DMS53 treated with DMSO at 0.1 percent for 48 hours (cell line): Measurements from ENCODE around the gene LY6G5C.
A peak's percentile ranks its signal among the peaks of the same experiment; 100 is the strongest.

Experiments used
- DNase-seq: peaks from one replicate; lab custom pipeline; 2025; ENCODE audit not compliant: unreplicated experiment; lab: John Stamatoyannopoulos, UW

LY6G5C gene

GRCh38 chr6:31663126-31663960 is 17.5 kb downstream of the LY6G5C start:
- no peak for DNase-seq

- no peak for DNase-seq
Measured at GRCh38 chr6:31662124-31662723, 18.6 kb downstream of the LY6G5C start.

- no peak for DNase-seq
Measured at GRCh38 chr6:31661262-31662123, 19.4 kb downstream of the LY6G5C start.

- peak; percentile 73 for DNase-seq
Measured at GRCh38 chr6:31660381-31661261, 20.2 kb downstream of the LY6G5C start, which contains the start of gene C6orf47. C6orf47 (minus strand) TSS chr6:31660778; CDS start chr6:31659947, 831 bp downstream.

- no peak for DNase-seq
Measured at GRCh38 chr6:31659649-31660380, 21.1 kb downstream of the LY6G5C start.

DNA sequence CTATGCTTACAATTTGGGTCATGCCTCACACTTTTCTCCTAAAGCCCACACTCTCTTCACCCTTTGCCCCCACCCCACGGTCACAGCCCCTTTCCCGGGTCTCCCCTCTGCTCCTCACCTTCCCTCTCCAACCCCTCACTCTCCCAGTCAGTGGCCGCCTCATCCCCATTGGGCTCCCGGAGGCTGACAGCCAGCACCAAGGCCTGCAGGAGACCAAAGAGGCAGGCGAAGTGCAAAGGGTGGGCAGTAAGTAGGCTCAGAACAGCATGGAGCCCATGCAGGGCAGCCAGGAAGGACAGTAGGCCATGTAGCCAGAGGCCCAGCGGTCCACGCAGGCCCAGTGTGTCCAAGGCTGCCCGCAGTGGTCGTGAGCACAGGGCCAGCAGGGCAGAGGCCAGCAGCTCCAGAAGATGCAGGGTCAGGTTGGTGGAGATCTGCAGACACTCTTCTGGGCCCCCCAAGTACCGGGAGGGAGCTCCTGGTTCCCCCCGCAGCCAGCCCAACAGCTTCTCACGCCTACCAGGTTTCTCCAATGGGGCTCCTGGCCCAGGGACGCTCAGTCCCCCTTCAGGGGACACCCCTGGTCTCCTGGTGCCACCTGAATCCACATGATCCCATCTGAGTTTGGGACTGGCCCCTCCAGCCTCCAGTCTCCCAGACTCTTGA is 21.8 kb downstream of the LY6G5C start:
- DNase-seq, result no peak

- no peak for DNase-seq
Measured at GRCh38 chr6:31658158-31658688, 22.6 kb downstream of the LY6G5C start.

DNA sequence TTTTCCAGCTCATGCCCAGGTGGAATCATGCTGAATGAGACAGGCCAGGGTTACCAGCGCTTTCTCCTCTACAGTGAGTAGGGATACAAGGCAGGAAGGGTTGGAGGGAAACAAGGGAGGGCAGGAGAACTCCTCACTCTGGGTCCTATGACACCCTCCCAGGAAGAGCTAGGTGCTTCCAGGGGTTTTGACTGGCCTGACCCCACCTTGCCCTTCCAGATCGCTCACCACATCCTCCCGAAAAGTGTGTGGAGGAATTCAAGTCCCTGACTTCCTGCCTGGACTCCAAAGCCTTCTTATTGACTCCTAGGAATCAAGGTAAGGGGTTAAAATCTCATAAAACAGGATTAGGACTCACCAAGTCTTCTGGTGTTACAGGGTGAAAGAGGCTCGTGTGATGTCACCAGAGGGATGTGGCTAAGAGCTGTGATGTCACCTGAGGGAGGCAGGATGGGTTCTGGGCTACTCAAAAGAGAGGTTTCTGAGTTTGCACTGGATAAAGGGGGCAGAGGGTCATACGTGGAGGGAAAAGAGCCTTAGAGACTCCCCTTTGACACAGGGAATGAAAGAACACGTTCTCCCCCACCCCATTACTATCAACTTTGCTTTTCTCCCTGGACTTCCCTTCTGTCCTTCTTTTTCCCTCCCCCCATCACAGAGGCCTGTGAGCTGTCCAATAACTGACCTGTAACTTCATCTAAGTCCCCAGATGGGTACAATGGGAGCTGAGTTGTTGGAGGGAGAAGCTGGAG is 23.3 kb downstream of the LY6G5C start:
- DNase-seq, result no peak

DNA sequence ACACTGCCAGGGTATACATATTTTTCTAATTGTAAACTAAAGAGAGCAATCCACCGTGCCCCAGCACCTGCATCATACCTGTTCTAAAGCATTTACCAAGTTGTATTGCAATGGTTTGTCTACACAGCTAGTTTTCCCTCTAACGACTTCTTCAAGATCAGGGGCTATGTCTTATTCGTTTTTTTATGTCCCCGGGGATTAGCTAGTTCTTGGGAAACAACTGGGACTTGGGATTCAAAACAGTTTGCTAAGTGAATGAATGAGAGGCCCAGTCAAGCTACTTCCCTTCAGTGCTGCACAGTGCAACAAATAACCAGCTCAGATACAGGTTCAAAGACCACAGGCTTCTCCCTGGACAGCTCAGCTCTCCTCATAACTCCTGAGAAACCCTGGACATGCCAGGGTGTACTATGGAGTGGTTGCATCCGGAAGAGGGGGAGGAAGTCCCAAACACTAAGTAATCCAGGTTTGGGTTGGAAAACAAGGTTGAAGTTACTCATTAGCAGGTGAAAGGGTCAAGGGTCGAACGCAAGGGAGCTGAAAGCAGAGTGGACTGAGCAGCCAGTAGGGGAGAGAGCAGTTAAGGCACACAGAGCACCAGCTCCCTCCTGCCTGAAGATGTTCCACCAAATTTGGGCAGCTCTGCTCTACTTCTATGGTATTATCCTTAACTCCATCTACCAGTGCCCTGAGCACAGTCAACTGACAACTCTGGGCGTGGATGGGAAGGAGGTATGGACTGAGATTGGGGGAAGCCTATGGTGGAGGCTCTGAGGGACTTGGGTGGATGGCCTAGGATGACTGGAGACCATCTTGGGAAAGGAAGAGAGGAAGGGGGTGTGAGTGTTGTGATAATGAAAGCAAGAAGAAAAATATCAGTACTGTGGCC is 25.3 kb downstream of the LY6G5C start, which contains the start of gene APOM:
TSS of gene APOM (plus strand) at position 546 of the 889 bp plus-strand sequence. CDS start at position 619, 73 bp downstream.
- DNase-seq, result no peak

GRCh38 chr6:31654574-31655348 is 26.1 kb downstream of the LY6G5C start:
- no peak for DNase-seq

DNA sequence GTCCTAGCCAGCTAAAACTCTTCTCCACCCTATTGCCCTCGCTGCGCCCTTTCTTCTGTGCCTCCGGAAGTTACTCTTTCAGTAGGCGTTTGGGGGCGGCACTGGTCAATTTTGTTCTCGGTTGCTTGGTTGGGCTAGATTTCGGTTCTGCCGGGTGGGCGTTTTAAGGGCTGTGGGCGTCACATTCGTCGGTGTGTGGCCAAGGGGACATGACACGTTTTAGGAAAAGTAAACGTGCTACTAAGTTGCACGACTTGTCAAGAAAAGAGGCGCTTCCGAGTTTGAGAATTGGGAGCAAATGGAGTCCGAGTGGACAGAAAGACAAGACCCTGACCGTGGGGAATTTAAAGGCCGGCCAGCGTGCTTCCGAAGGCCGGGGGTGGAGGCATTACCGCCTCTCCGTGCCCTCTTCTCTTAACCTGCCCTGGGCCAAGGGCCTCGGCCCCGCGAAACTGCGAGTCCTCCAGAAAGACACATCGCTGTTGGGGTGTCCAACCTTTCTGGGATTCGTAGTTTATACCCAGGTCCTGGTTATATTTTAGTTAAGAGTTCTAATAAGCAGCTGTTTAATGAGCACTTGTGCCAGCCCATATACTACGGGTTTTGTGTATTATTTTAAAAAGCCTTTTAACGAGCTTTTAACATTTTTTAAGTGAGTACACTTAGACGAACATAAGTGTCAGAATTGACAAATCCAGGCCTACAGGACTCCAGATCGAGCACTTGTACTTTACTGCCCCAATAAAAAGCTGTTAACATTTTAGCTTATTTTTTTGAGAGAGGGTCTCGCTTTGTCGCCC is 27.7 kb downstream of the LY6G5C start:
- no peak for DNase-seq

DNA sequence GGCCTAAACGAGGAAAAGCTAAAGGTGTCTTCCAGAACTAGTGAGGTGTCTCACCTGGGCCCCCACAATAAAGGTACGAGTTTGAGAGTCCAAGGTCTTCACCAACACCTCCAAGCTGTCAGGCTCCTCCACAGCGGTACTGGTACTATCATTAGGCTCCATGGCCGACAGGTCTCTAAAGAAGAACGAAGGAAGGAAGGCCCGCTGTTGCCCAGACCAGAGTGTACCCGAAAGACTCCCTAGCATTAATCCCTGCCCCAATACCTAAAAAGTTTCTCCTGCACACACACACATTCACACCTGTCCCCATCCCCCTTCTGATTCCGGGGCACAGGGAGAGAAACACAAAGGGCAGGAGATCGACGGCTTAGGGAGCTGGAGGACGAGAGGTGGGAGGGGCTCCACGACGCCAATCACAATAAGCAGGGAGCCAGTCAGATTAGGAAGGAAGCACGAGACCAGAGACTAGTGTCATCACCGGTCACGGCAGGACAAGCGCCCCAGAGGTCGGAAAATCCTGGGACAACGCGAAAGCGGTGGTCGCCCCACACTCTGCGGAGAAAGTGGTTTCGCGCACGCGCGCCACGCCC is 29.2 kb downstream of the LY6G5C start:
- peak; percentile 79 for DNase-seq

DNA sequence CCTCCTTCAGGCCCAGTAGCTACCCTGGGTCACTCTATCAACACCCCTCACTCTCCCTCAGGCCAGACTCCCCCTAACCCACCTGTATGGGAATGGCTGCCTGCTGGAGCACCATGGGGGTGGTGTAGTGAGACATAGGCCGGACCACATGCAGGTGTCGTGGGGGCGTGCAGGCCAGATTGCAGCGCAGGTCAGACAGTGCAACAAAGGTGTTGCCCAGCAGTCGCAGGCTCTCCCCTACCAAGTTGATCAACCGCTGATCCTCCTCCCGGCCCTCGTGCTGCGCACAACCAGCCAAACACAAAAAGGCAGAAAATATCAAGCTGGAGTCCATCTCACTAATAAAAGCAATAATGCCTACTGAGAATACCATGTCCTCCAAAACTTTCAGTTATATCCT is 35.5 kb downstream of the LY6G5C start:
- DNase-seq, result no peak

DNA sequence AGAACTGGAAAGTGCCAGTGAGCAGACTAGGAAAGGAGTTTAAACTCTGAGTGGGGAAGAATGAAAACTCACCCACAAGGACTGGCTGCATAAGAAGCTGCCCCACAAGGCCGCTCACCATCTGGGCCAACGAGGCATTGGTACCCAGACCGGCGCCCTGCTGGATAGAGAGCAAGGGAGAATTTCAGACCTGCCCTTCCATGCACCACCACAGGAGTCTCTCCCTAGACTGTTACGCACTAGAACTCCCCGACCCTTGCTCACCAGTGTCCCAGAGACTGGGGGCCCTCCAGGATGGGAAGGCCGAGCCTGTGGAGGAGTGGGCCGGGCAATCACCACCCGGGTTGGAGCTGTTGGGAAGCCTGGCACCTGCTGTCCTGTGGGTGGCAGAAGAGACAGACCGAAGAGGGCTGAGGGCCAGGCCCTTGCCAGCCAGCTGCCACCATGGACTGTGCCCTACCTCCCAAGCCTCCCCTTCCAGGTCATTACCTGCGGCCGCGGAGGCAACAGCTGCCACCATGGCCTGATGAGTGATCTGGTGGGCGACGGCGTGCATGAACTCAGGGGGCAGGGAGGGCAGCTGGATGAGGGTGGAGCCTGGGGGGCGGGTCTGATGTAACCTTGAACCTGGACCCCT is 36.9 kb downstream of the LY6G5C start:
- no peak for DNase-seq
